ENCODE results near the gene INSIG2. TPM values are rescaled to one million over a fixed set of nuclear protein-coding genes. Genes with fewer than 3 reads are reported as not detected.

Gene INSIG2
- total RNA-seq, result 17.1 and 25.7 TPM in 2 replicates

GRCh38 chr2:118088051-118089024, at the start of gene INSIG2:
Gene INSIG2 (plus strand): TSS chr2:118088471. CDS start chr2:118096557, 8,086 bp downstream.

Other genes with a start within 250 kb of the INSIG2 start
- gene CCDC93, start 74.4 kb upstream of the INSIG2 start, total RNA-seq, result 17.6 and 27.3 TPM in 2 replicates

Data from regular cardiac myocyte (primary cell).